HG03432 (cell line): Measurements from ENCODE around the gene ZC2HC1C.

Experiments
- ATAC-seq: cut with Tn5 transposase; IDR thresholded peaks from one replicate; pipeline ENCODE4 v1.9.1; 2021; ENCODE audit warnings: mild to moderate bottlenecking, moderate library complexity; ENCODE audit not compliant: unreplicated experiment

The ZC2HC1C gene, protein sequence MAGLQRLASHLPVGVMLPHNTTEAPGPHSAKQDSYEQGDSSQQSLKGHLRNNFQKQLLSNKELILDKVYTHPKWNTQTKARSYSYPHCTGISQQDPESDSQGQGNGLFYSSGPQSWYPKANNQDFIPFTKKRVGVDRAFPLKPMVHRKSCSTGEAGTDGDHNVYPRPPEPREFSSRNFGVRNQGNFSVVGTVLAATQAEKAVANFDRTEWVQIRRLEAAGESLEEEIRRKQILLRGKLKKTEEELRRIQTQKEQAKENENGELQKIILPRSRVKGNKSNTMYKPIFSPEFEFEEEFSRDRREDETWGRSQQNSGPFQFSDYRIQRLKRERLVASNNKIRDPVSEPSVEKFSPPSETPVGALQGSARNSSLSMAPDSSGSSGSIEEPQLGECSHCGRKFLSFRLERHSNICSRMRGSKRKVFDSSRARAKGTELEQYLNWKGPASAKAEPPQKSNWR

GRCh38 chr14:75069121-75069810 lies at the start of gene ZC2HC1C:
Gene ZC2HC1C, plus strand, starts transcription at chr14:75069641. Its CDS starts 933 bp downstream, at chr14:75070574.
- ATAC-seq, result peak; percentile 72

DNA sequence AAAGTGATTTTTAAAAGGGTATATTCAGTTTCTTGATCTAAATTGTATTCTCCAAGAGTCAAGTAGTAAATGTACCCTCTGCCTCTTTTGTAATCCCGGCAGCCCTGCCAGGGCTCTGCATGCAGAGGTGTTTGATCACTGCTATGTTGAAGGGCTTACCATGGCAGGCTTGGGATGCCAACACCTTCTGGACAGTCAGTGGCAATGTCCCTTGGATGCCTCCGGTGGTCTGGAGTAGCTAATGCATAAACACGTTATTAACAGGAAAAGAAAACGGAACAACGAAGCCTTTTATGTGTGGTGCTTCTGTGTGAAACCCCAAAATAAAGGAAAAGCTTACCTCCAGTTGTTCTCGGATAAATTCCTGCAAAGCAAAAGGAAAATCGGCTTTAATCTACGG lies 46.8 kb upstream of the ZC2HC1C start:
- ATAC-seq, result no peak

- ATAC-seq, result no peak
These were observed 46.3 kb upstream of the ZC2HC1C start for GRCh38 chr14:75023108-75023507.

GRCh38 chr14:75025082-75025481 lies 44.4 kb upstream of the ZC2HC1C start:
- no peak for ATAC-seq

- ATAC-seq, result no peak
These were observed 43.6 kb upstream of the ZC2HC1C start for GRCh38 chr14:75025876-75026275.

DNA sequence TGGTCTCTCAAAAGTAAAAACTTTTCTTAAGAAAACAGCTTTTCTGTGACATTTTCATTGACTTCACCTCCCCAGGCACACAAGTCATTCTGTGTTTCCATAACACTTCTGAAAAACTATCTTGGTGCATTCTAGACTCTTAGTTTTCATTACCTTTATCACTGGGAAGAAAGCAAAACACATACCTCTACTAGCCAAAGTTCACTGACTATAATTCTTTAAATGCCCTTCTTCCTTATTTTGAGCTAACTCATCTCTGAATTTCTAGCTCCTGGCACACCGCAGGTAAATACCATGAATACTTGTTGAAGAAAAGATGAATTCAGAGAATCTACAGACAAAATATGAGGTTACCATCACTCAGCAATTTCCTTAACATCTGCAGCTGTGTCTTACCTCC lies 39.3 kb upstream of the ZC2HC1C start:
- ATAC-seq, result no peak

- ATAC-seq, result no peak
These were observed 36.5 kb upstream of the ZC2HC1C start for GRCh38 chr14:75032939-75033338.

- no peak for ATAC-seq
These were observed 28.9 kb upstream of the ZC2HC1C start for GRCh38 chr14:75040507-75040906.

- ATAC-seq, result no peak
These were observed 28.5 kb upstream of the ZC2HC1C start for GRCh38 chr14:75040959-75041358.

- no peak for ATAC-seq
These were observed 27.8 kb upstream of the ZC2HC1C start for GRCh38 chr14:75041613-75042012.

DNA sequence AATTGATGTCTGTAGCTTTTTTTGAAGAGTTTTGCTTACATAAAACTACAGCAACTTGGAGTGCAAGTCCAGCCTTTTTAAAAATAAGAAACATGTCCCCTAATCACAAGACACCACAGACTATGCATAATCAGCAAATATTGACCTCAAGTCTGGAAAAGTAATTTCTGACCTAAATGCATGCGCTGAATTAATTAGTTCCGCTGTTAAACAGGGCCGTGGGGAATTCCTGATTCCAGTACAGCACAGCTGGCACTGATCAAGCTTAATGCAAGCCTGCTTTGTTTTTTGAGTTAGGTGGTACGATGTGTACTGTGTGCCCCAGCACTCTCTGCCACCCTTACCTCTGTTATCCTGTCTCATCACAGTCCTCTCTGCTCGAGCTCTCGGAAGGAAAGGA lies 27.4 kb upstream of the ZC2HC1C start:
- ATAC-seq, result no peak

- ATAC-seq, result no peak
These were observed 25.1 kb upstream of the ZC2HC1C start for GRCh38 chr14:75044322-75044721.

- ATAC-seq, result no peak
These were observed 24.7 kb upstream of the ZC2HC1C start for GRCh38 chr14:75044752-75045151.

DNA sequence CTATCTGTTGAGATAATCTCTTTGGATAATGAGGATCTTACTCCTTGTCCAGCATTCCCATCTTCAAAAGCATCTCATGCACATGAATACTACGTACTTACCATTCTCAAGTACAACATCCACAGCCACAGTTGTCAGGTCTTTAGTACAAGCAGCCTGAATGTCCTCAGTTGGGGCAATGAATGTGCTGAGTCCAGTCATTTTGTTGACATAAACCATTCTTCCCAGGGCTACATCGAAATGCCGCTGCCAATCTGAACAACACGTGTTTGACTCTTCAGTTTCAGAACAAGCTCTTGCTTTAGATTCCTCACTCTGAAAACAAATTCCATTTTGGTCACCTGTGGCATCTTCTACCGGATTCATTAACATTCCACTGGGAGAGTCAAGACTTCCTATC lies 23.2 kb upstream of the ZC2HC1C start:
- ATAC-seq, result no peak

- no peak for ATAC-seq
These were observed 22.5 kb upstream of the ZC2HC1C start for GRCh38 chr14:75046899-75047298.

DNA sequence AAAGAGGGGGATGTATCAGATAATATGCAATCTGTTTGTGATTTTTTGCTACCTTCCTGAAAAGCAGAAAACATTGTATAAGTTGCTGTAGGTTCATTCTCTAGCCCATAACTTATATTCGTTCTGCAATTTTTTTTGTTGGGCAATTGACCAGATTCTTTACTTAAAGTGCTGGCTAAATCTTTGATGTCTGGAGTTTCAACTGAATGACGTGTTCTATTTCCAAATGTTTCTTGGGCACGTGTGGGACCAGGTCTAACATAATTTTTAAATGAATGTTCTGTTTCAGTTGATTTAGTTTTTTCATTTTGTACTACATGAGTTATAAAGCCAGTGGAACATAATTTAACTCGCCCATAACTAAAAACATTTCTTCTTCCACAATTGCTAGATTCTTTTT lies 21.9 kb upstream of the ZC2HC1C start:
- no peak for ATAC-seq

DNA sequence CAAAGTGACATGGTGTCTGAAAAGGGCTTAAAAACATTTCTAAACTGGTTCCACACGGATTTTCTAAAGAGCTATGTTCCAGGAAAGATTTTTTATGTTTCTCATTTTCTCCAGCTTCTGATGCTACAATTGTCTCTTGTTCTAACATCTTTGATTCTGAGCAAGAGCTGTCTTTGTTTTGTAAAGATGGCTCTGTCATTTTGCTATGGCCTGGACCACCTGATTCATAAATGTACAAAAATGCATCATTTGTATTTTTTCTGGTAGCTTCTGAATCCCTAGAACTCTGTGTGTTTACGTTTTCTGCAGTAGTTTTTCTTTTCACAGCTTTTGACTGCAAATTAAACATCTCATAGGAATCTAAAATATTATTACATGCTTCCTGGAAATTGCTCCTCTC lies 21.3 kb upstream of the ZC2HC1C start:
- no peak for ATAC-seq

GRCh38 chr14:75049136-75049535 lies 20.3 kb upstream of the ZC2HC1C start:
- no peak for ATAC-seq

DNA sequence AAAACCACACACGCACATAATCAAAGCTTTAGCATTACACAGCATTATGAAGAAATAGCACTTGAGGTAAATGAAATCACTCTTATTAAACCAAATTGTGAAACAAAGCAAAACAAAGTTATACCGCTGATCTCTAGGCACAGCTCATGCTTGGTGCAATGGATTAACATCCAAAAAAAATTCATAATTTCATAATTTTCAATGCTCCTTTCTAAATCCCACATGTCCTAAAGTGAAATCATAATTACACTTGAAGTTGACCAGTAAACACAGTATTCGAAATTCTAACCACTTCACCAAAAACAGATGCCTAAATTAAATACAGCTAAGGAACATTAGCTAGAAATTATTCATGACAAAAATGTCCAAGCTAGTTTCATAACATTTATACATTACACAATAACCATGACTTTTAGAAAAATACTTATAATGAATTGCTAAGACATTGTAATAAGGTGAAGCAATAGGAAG lies 19.7 kb upstream of the ZC2HC1C start:
- ATAC-seq, result no peak

DNA sequence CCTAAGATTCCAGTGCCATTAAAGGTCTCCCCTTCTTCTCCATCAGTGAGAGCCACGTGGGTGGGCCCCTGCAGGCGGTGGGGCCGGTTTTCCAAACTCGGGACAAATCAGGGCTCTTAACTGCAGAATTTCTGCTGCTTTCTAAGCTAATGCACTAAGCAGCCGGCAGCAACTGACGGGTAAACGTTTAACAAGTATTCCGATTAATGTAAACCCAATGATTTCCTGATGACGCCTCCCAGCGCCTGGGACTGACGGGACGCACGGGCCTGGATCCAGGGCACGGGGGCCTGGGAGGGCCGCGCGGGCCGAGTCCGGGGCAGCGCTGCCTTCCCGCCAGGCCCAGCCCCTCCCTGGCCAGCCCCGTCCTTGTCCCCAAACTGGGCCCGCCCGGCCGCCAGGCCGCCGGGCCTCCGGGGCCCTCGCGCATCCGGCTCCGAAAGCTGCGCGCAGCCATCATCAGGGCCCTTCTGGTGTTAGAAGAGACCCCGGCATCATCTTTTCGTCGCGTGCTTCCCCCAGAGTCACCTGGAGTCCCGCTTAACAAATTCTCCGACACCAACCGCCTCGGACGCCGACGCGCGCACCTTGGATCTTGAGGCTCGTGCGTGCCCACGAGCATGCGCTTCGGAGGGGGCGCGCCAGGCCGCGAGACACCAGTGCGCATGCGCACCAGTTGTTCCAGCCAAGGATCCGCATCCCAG lies 18.4 kb upstream of the ZC2HC1C start, which contains the start of gene MLH3:
Gene MLH3 (minus strand): TSS at position 616 of the 704 bp plus-strand sequence. CDS start 1,812 bp downstream, outside the sequence.
- ATAC-seq, result peak; percentile 77

GRCh38 chr14:75051556-75051899 lies 17.9 kb upstream of the ZC2HC1C start:
- ATAC-seq, result no peak
